Muscle layer of colon (tissue), 2 donors: ENCODE measurements around the gene TBC1D22A.

Source experiments
- H3K27ac ChIP-seq: one replicate; pipeline ENCODE4 v1.7.0; 2013; ENCODE audit warnings: low read depth, mild to moderate bottlenecking, low read length, moderate library complexity
- H3K27me3 ChIP-seq, 2 donors: one replicate each; pipeline ENCODE4 v1.7.0; 2013; ENCODE audit warnings: low read length in 2 of 2, mild to moderate bottlenecking in 2 of 2; ENCODE audit not compliant: insufficient read depth in 2 of 2, control insufficient read depth in 1 of 2
- H3K36me3 ChIP-seq: one replicate; pipeline ENCODE4 v1.7.0; 2013; ENCODE audit warnings: mild to moderate bottlenecking, low read length; ENCODE audit not compliant: insufficient read depth
- H3K4me1 ChIP-seq: one replicate; pipeline ENCODE4 v1.7.0; 2013; ENCODE audit warnings: mild to moderate bottlenecking, low read length; ENCODE audit not compliant: insufficient read depth
- H3K4me3 ChIP-seq, 2 donors: one replicate each; pipeline ENCODE4 v1.7.0; 2013; ENCODE audit warnings: low read length in 2 of 2, low read depth in 1 of 2, mild to moderate bottlenecking in 1 of 2, moderate library complexity in 1 of 2
- H3K9ac ChIP-seq: one replicate; pipeline ENCODE4 v1.7.0; 2013; ENCODE audit warnings: low read length
- H3K9me3 ChIP-seq: one replicate; pipeline ENCODE4 v1.7.0; 2013; ENCODE audit warnings: mild to moderate bottlenecking, low read length
- donor health status: abdominal sarcoma.
- donor health status: Adenocarcinoma of cecum.

TBC1D22A gene

GRCh38 chr22:47032091-47032943 lies 269.9 kb downstream of the TBC1D22A start:
- Histone ChIP-seq H3K4me3 (no peak overlapping the region), H3K27me3 (no peaks in the 10 kb centered on the region), H3K9ac (no peak overlapping the region), H3K4me1 (no peaks in the 10 kb centered on the region), H3K9me3 (no peaks in the 10 kb centered on the region), H3K36me3 (no peaks in the 10 kb centered on the region), H3K27ac (no peak overlapping the region)

GRCh38 chr22:47032956-47033647 lies 270.7 kb downstream of the TBC1D22A start:
- no peaks in the 10 kb centered on the region for H3K36me3 ChIP-seq
- no peak overlapping the region for H3K27ac ChIP-seq
- H3K9me3 ChIP-seq: no peaks in the 10 kb centered on the region
- no peak overlapping the region for H3K4me3 ChIP-seq
- H3K9ac ChIP-seq: no peak overlapping the region
- H3K27me3 ChIP-seq: no peaks in the 10 kb centered on the region
- H3K4me1 ChIP-seq: no peaks in the 10 kb centered on the region

- Histone ChIP-seq H3K4me3 (no peak overlapping the region), H3K4me1 (no peaks in the 10 kb centered on the region), H3K9ac (no peak overlapping the region), H3K9me3 (no peaks in the 10 kb centered on the region), H3K36me3 (no peaks in the 10 kb centered on the region), H3K27ac (no peak overlapping the region), H3K27me3 (no peaks in the 10 kb centered on the region)
Observed at GRCh38 chr22:47033648-47034000, 271.2 kb downstream of the TBC1D22A start.

GRCh38 chr22:47034076-47034808 lies 271.8 kb downstream of the TBC1D22A start:
- no peaks in the 10 kb centered on the region for H3K9me3 ChIP-seq
- H3K4me1 ChIP-seq: no peaks in the 10 kb centered on the region
- no peak overlapping the region for H3K9ac ChIP-seq
- H3K27ac ChIP-seq: no peak overlapping the region
- no peak overlapping the region for H3K4me3 ChIP-seq
- H3K27me3 ChIP-seq: no peaks in the 10 kb centered on the region
- no peaks in the 10 kb centered on the region for H3K36me3 ChIP-seq

GRCh38 chr22:47034905-47035419 lies 272.5 kb downstream of the TBC1D22A start:
- no peaks in the 10 kb centered on the region for H3K27me3 ChIP-seq
- no peaks in the 10 kb centered on the region for H3K4me1 ChIP-seq
- no peak overlapping the region for H3K27ac ChIP-seq
- no peaks in the 10 kb centered on the region for H3K9me3 ChIP-seq
- H3K9ac ChIP-seq: no peak overlapping the region
- no peak overlapping the region for H3K4me3 ChIP-seq
- no peaks in the 10 kb centered on the region for H3K36me3 ChIP-seq

- Histone ChIP-seq H3K9ac (no peak overlapping the region), H3K4me1 (no peaks in the 10 kb centered on the region), H3K4me3 (no peak overlapping the region), H3K36me3 (no peaks in the 10 kb centered on the region), H3K27me3 (no peaks in the 10 kb centered on the region), H3K27ac (no peak overlapping the region), H3K9me3 (no peaks in the 10 kb centered on the region)
Observed at GRCh38 chr22:47035425-47035881, 273.0 kb downstream of the TBC1D22A start.

GRCh38 chr22:47036352-47036751 lies 273.9 kb downstream of the TBC1D22A start:
- no peak overlapping the region for H3K27ac ChIP-seq
- H3K36me3 ChIP-seq: no peaks in the 10 kb centered on the region
- no peaks in the 10 kb centered on the region for H3K27me3 ChIP-seq
- no peaks in the 10 kb centered on the region for H3K9me3 ChIP-seq
- no peak overlapping the region for H3K4me3 ChIP-seq
- H3K9ac ChIP-seq: no peak overlapping the region
- no peaks in the 10 kb centered on the region for H3K4me1 ChIP-seq

GRCh38 chr22:47036936-47037485 lies 274.6 kb downstream of the TBC1D22A start:
- Histone ChIP-seq H3K9me3 (no peaks in the 10 kb centered on the region), H3K36me3 (no peaks in the 10 kb centered on the region), H3K27me3 (no peaks in the 10 kb centered on the region), H3K4me1 (no peaks in the 10 kb centered on the region), H3K9ac (no peak overlapping the region), H3K4me3 (no peak overlapping the region), H3K27ac (no peak overlapping the region)

GRCh38 chr22:47038206-47038835 lies 275.9 kb downstream of the TBC1D22A start:
- no peaks in the 10 kb centered on the region for H3K36me3 ChIP-seq
- H3K4me1 ChIP-seq: no peaks in the 10 kb centered on the region
- no peak overlapping the region for H3K4me3 ChIP-seq
- H3K9ac ChIP-seq: no peak overlapping the region
- no peaks in the 10 kb centered on the region for H3K27me3 ChIP-seq
- H3K27ac ChIP-seq: no peak overlapping the region
- H3K9me3 ChIP-seq: no peaks in the 10 kb centered on the region

- no peaks in the 10 kb centered on the region for H3K9me3 ChIP-seq
- H3K27ac ChIP-seq: no peak overlapping the region
- H3K27me3 ChIP-seq: no peaks in the 10 kb centered on the region
- no peaks in the 10 kb centered on the region for H3K4me1 ChIP-seq
- H3K4me3 ChIP-seq: no peak overlapping the region
- no peak overlapping the region for H3K9ac ChIP-seq
- H3K36me3 ChIP-seq: no peaks in the 10 kb centered on the region
Observed at GRCh38 chr22:47039356-47039755, 276.9 kb downstream of the TBC1D22A start.
